GM21360 (cell line): ENCODE data around the gene KCNH2.
"Not testable (repeated sequence)": the region's sequence is repeated elsewhere in the genome, so short reads cannot be mapped to it uniquely, and the experiment has no call there.

Experiments
- ATAC-seq: cut with Tn5 transposase; IDR thresholded peaks from one replicate; pipeline ENCODE4 v1.9.1; 2021; ENCODE audit warnings: mild to moderate bottlenecking, moderate library complexity; ENCODE audit not compliant: unreplicated experiment

The KCNH2 gene

GRCh38 chr7:150911590-150912267 lies 66.4 kb downstream of the KCNH2 start:
- no peak for ATAC-seq

DNA sequence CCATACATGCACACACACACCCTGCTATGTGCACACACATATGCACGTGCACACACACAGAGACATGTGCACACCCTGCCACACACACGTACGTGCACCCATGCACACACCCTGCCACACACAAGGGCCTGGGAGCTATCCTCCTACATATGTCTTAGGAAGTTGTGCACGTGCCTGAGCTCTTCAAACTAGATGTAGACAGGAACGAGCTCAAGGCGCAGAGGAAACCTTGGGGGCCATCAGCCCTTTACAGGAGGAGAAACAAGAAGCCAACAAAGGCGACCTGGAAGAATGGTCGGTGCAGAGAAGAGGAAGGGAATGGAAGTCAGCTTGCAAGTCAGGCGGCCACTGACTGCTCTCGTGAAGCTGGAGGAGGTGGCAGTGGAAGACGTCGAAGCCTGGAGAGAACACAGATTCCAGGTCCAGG lies 67.1 kb downstream of the KCNH2 start:
- ATAC-seq: no peak

GRCh38 chr7:150910305-150910995 lies 67.7 kb downstream of the KCNH2 start:
- not testable (repeated sequence) for ATAC-seq

DNA sequence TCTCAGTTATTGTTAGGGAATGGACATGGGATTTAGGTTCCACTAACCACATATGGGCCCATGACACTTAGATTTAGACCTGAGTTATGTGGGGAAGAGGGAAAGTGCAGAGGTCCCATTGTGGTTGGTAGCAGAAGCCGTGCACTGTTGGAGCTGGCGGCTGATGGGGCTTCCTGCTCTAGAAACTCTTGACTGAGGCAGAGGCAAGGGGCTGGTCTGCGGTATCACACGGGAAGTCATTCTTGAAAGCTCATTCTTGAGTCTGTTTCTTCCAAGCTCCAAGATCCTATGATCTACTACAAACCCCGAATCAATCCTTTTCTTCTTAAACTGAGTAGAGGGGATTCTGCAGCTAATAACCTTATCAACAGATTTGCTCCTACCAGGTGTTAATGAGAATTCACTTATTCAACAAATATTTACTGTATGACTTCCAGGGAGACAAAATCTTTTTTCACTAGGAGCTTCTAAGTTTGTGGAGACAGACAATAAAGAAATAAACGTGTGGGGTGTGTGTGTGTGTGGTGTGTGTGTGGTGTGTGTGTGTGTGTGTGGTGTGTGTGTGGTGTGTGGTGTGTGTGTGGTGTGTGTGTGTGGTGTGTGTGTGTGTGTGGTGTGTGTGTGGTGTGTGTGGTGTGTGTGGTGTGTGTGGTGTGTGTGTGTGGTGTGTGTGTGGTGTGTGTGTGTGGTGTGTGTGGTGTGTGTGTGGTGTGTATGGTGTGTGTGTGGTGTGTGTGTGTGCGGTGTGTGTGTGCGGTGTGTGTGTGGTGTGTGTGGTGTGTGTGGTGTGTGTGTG lies 68.7 kb downstream of the KCNH2 start:
- ATAC-seq: no peak

- ATAC-seq: no peak
Observed at GRCh38 chr7:150908173-150908572, 69.9 kb downstream of the KCNH2 start.

DNA sequence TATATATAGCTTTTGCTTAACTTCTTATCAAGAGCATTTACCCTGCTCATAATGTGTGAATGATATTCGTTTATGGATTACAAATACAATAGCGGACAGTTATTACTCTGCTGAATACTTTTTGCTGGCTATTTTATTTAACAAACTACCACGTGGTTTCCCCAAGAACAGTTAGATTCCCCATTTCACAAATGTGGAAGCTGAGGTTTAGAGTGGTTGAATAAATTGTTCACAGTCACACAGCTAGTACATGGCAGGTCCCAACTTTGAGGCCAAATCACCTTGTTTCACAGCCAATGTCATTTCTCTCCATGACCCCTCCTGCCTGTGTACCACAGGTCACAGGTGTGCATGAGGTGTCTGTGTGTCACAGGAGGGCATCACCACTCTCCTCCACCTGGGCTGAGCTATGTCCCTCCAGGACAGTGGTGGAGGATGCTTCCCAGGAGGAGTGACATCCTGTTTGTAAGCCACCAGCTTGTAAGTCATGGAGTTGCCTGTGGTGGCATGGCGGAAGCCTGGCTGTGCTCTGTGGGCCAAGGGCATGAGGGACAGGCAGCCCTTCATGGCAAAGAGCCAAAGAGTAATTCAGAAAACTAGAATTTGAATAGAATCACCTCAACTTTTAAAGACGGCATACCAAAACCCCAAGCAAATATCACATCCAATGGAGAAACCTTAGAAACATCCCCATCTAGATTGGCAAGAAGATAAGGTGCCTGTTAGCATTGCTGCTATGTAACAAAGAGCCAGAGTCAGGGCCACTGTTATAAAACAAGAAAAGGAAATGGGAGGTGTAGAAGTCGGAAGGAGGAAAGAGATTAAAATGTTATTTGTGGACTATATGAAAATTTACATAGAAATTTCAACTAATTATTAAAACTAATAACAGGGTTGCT lies 73.9 kb downstream of the KCNH2 start:
- no peak for ATAC-seq

- ATAC-seq: no peak
Observed at GRCh38 chr7:150903606-150904005, 74.5 kb downstream of the KCNH2 start.

DNA sequence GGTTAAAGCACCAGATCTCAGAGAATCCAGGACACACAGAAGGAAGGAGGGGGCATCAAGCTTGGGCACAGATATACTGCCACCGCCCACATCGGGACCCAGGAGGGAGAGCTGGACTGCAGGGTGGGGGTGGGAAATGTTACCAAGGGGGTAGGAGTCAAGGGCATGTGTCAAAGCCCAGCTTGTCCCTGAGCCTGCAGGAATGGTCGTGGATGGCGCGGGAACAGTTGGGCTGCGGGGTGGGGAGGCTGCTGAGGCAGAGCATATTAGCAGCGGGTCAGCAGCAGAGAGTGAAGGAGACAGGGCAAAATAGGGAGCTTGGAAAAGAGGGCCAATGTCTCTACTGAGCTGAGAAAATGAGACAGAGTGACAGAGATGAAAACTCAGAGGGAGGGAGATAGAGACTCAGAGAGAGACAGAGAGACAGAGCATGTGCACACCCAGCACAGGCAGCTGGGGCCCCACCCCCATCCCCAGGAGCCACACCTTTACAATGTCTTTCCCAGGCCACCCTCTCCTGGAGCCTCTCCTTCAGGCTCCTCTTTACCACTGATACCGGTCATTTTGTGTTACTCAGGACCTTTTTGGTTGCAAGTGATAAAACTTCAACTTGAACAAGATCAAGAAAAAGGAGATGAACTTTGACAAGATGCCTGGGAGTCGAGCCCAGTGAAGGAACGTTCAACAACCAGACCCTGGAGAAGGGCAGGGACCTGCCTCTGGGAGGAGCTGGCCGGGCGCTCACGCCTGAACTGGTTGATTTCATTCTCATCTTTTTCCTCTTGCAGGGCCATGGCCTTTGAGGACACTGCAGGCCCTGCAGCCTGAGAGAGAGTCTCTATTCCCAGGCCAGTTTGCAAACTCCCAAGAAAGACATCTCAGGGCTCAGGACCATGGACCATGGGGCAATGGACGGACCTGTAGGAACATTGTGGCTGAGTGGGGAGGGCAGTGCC lies 75.8 kb downstream of the KCNH2 start:
- no peak for ATAC-seq

DNA sequence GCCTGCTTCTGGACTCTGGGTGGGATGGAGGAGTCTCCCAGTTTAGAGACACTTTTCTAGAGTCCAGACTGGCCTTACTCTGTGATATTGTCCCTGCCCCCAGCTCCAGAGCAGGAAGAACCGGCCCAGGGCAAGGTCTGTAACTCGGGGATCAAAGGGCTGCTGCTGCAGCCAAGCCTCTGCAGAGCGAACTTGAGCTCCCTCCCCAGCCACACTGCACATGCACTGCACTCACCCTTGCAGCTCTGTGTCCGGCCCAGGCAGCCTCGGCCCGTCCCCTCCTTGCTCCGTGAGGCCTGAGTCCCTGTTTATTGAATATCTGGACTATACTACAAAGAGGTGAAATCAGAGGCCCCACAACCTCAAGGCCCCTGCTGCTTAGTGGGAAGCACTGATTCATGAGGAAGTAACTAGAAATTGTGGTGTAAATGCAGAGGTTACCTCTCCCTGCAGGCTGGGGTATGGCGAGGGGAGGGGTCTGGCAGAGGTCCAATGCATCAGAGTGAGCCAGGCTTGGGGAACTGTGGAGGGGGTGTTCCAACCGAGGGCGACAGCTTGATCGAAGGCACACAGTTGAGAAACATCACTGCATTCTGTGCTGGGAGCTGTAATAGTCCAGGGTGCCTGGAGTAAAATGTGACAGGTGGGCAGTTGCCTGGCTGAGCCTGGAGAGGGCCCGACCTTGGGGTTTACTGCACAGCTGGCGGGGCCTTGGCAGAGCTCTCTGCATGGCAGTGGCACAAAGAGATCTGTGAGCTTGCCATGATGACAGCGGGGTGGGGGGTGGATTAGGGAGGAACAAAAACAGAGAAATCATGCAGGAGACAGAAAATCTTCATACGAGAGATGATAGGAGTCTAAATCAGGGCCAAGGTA lies 76.7 kb downstream of the KCNH2 start:
- no peak for ATAC-seq

- no peak for ATAC-seq
Observed at GRCh38 chr7:150900675-150901074, 77.4 kb downstream of the KCNH2 start.

DNA sequence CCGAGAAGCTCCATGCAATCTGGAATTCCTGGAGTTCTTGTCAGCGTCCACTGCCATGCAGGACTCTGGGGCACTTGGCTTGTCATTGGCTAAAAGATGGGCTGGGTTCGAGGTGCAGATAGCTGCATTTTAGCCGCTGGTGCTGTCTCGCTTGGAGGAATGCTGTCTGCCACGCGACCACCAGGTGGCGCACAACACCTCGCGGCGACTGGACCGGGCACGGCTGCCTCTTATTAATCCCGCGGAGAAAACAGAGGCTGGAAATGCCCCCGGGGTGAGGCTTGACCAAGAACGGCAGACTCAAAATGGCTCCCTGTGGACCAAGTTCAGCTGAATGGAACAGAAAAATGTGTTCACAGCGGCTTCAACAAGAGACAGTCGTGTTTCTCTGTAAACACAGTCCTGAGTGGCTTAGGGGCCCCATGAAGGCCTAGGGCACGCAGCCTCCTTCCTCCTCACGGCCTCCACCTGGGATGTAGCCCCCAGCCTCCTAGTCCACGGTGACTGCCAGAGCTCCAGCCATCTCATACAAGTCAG lies 79.6 kb downstream of the KCNH2 start:
- peak; percentile 48 for ATAC-seq

DNA sequence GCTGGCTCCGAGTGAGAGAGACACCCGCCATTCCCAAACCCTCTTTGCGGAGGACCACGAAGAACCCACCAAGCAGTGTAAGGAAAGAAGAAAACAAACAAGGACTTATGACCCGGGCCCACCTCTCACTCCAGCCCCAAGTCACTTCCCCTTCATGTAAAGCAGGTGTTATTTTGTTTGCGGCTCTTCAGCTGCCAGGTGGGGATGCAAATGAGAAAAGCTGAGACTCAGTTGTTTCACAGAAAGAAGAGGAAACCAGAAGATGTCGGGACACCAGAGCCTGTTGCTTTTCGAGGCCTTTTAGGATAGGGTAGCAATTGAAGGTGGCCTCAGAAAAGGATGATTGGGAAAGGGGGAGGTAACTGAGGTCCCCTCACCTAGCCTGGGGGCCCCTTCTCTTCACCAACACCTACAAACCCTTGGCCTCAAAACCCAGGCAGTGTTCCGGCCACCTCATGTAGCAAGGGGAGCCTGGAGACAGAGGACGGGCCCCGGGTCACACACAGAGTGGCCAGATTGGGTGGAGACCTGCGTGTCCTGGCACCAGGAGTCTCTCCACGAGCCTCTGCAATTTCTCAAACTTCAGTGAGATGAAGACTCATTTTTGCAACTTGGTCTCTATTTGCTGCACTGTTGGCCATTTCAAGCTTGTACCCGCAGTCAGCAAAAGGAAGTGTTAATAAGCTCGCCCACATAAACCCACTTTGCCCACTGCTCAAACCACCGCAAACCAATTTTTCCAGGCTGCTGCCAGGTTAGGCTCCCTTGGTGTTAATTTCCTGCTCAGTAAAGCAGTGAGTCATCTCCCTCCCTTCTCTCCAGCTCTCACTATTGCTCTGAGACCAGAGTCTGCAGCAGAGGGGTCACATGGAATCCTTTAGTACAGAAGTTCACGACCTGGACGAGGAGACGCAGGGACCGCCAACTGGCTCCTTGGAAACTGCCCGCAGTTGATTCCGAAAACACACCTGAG lies 80.3 kb downstream of the KCNH2 start:
- peak; percentile 39 for ATAC-seq

- no peak for ATAC-seq
Observed at GRCh38 chr7:150896562-150897209, 81.4 kb downstream of the KCNH2 start.

- ATAC-seq: no peak
Observed at GRCh38 chr7:150895809-150896208, 82.3 kb downstream of the KCNH2 start.
